ENCODE data around the gene ULBP2. TPM values are rescaled to one million over a fixed set of nuclear protein-coding genes. Genes with fewer than 3 reads are reported as not detected.
"Not testable (repeated sequence)": the region's sequence is repeated elsewhere in the genome, so short reads cannot be mapped to it uniquely, and the experiment has no call there.

Gene ULBP2
- total RNA-seq, 1 donor from 2014 or later: 0.14 TPM

DNA sequence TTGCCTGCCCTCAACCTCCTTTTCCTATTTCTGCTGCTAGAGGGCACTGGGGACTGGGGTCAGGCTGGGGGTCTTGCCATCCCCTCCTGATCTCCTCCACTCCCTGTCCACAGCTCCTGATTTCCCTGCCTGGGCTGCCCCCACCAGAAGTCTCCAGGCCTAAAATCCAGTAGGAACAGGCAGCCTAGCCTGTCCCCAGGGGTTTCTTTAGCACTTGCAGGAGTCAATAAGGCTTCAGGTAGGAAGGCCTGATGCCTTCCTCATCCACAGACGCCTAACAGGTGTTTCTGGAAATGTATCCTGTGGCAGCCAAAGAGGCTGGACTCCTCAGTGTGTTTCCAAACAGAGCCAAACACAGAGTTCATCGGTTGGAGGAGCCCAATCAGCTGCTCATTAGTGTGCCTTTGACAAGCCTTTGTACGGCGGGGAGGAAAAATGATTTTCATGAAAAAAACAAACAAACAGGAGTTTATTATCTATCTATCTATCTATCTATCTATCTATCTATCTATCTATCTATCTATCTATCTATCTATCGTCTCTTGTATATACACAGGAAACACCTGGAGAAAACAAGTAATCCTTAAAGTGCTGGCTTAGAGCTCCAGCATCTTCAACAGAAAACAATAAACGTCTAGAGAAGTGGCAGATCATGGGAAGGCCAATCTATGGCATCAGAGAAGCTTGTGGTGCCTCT, 40.2 kb upstream of the ULBP2 start:
- H3K4me1 Mint-ChIP-seq (ENCODE audit: low read depth): peaks cover 4% of the 10 kb centered on the region
- DNase-seq (ENCODE audit: low spot score): no peak
- no peaks in the 10 kb centered on the region for H3K9me3 Mint-ChIP-seq
- intact Hi-C loops (cut with micrococcal nuclease): no loop called here
- H3K27me3 Mint-ChIP-seq (ENCODE audit: low read depth): peaks cover 17% of the 10 kb centered on the region
- no peak overlapping the region for H3K4me3 Mint-ChIP-seq (ENCODE audit: low read depth)
- H3K27ac Mint-ChIP-seq: no peak overlapping the region
- H3K36me3 Mint-ChIP-seq (ENCODE audit: low read depth): no peaks in the 10 kb centered on the region

- H3K4me3 Mint-ChIP-seq (ENCODE audit: low read depth): no peak overlapping the region
These were observed 37.7 kb upstream of the ULBP2 start for GRCh38 chr6:149903938-149904611.

DNA sequence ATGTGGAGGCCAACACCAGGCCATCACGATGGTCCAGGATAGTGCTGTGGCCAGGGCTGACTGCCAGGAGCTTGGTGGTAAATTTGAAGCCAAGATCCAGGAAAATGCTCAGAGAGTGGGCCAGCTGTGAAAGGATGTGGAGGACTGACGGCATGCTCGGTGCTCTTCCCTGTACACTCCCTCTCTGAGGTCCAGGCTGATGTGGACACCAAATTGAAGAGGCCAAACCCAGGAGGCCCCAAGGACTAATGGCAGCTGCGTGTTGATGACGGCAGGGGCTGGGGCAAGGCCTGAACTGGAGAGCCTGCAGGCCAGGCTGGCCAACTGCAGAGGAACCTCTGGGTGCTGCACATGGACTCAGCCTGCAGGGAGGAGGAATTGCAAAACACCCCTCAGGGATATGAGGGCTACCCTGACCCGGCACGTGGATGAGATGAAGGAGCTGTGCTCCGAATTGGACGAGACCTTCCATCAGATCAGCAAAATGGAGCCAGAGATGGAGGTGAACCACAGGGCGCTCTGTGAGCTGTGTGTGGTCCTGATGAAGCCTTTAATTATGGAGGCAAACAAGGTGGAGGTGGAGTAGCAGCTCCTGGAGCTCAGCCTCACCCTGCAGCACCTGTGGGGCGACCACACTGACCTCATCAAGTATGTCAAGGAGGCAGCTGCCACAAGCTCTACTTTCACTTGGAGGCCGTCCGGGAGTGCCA, 37.0 kb upstream of the ULBP2 start:
- Mint-ChIP-seq H3K4me3 (ENCODE audit: low read depth) (no peak overlapping the region), H3K27me3 (ENCODE audit: low read depth) (peaks cover 14% of the 10 kb centered on the region), H3K9me3 (peaks cover 9% of the 10 kb centered on the region), H3K4me1 (ENCODE audit: low read depth) (no peaks in the 10 kb centered on the region), H3K36me3 (ENCODE audit: low read depth) (no peaks in the 10 kb centered on the region), H3K27ac (no peak overlapping the region)
- intact Hi-C loops (cut with micrococcal nuclease): no loop called here
- DNase-seq (ENCODE audit: low spot score): no peak

More at GRCh38 chr6:149903938-149904611, 37.7 kb upstream of the ULBP2 start:
- no peak overlapping the region for H3K27ac Mint-ChIP-seq
- H3K4me1 Mint-ChIP-seq (ENCODE audit: low read depth): no peaks in the 10 kb centered on the region
- peaks cover 9% of the 10 kb centered on the region for H3K9me3 Mint-ChIP-seq
- no peaks in the 10 kb centered on the region for H3K36me3 Mint-ChIP-seq (ENCODE audit: low read depth)
- DNase-seq (ENCODE audit: low spot score): no peak
- intact Hi-C loops (cut with micrococcal nuclease): no loop called here
- H3K27me3 Mint-ChIP-seq (ENCODE audit: low read depth): peaks cover 14% of the 10 kb centered on the region

DNA sequence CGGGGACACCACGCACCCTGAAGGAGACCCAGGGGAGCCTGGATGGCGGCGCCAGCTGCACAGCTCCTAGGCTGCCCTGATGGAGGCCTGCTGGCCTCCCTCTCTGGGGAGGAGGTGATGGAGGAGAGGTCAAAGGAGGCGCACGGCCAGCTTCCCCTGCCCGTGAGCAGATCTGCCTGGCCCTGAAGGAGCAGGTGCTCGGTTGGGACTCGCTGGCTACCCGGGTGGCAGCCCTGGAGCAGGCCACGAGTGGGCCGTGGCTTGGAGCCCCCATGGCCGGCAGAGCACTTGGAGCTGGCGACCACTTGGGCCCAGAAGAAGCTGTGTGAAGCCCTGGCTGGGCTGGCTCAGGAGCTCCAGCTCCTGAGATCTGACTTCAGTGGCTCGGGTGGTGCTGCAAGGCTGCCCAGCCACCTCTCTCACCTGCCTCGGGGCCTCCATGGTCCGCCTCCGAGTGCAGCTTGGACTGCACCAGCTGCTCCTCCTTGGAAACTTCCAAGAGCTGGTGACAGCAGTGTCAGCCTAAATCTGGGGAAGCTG, 36.4 kb upstream of the ULBP2 start:
- Mint-ChIP-seq H3K27me3 (ENCODE audit: low read depth) (peaks cover 16% of the 10 kb centered on the region), H3K27ac (no peak overlapping the region), H3K4me1 (ENCODE audit: low read depth) (no peaks in the 10 kb centered on the region), H3K4me3 (ENCODE audit: low read depth) (no peak overlapping the region), H3K9me3 (peaks cover 9% of the 10 kb centered on the region), H3K36me3 (ENCODE audit: low read depth) (no peaks in the 10 kb centered on the region)
- DNase-seq (ENCODE audit: low spot score): no peak
- intact Hi-C loops (cut with micrococcal nuclease): no loop called here

DNA sequence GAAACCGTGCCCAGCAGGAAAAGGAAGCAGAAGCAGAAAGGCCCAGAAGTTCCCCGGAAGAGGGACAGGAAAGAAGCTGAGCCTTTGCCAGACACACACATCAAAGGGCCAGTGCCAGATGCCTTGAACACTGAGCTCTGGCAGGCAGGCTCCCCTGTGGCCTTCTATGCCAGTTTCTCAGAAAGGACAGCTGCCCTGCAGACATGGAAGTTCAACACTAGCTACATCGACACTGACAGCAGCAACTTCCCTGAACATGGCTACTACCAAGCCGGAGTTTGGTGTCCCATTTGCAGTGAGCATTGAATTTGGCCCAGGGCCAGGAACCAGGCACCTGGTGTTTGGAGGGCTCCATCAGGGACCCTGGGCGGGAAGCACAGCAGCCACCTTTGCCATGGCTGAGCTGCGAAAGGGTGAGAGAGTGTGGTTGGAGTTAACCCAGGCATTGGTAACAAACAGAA, 35.9 kb upstream of the ULBP2 start:
- no peaks in the 10 kb centered on the region for H3K36me3 Mint-ChIP-seq (ENCODE audit: low read depth)
- intact Hi-C loops (cut with micrococcal nuclease): no loop called here

GRCh38 chr6:149906405-149906804, 35.4 kb upstream of the ULBP2 start:
- Mint-ChIP-seq H3K27me3 (ENCODE audit: low read depth) (peaks cover 19% of the 10 kb centered on the region), H3K36me3 (ENCODE audit: low read depth) (no peaks in the 10 kb centered on the region), H3K9me3 (peaks cover 9% of the 10 kb centered on the region), H3K4me1 (ENCODE audit: low read depth) (no peaks in the 10 kb centered on the region), H3K4me3 (ENCODE audit: low read depth) (no peak overlapping the region), H3K27ac (no peak overlapping the region)
- intact Hi-C loops (cut with micrococcal nuclease): no loop called here
- DNase-seq (ENCODE audit: low spot score): no peak

More for the DNA sequence above, 35.9 kb upstream of the ULBP2 start:
- H3K27me3 Mint-ChIP-seq (ENCODE audit: low read depth): peaks cover 17% of the 10 kb centered on the region
- H3K4me3 Mint-ChIP-seq (ENCODE audit: low read depth): no peak overlapping the region
- peaks cover 9% of the 10 kb centered on the region for H3K9me3 Mint-ChIP-seq
- H3K4me1 Mint-ChIP-seq (ENCODE audit: low read depth): no peaks in the 10 kb centered on the region
- no peak overlapping the region for H3K27ac Mint-ChIP-seq
- DNase-seq (ENCODE audit: low spot score): no peak

- Mint-ChIP-seq H3K27me3 (ENCODE audit: low read depth) (peaks cover 11% of the 10 kb centered on the region), H3K36me3 (ENCODE audit: low read depth) (no peaks in the 10 kb centered on the region), H3K4me1 (ENCODE audit: low read depth) (no peaks in the 10 kb centered on the region), H3K9me3 (peaks cover 9% of the 10 kb centered on the region), H3K4me3 (ENCODE audit: low read depth) (no peak overlapping the region), H3K27ac (no peak overlapping the region)
- DNase-seq (ENCODE audit: low spot score): no peak
- intact Hi-C loops (cut with micrococcal nuclease): no loop called here
These were observed 34.5 kb upstream of the ULBP2 start for GRCh38 chr6:149907317-149907716.

- H3K9me3 Mint-ChIP-seq; DNase-seq (ENCODE audit: low spot score); intact Hi-C loops (cut with micrococcal nuclease); H3K4me3 Mint-ChIP-seq (ENCODE audit: low read depth); H3K36me3 Mint-ChIP-seq (ENCODE audit: low read depth); H3K27ac Mint-ChIP-seq; H3K4me1 Mint-ChIP-seq (ENCODE audit: low read depth): not testable (repeated sequence)
- H3K27me3 Mint-ChIP-seq (ENCODE audit: low read depth): peaks cover 17% of the 10 kb centered on the region
These were observed 33.3 kb upstream of the ULBP2 start for GRCh38 chr6:149908480-149908879.

- peaks cover 9% of the 10 kb centered on the region for H3K9me3 Mint-ChIP-seq
- no peak overlapping the region for H3K4me3 Mint-ChIP-seq (ENCODE audit: low read depth)
- no peaks in the 10 kb centered on the region for H3K36me3 Mint-ChIP-seq (ENCODE audit: low read depth)
- no peaks in the 10 kb centered on the region for H3K4me1 Mint-ChIP-seq (ENCODE audit: low read depth)
- no peak overlapping the region for H3K27ac Mint-ChIP-seq
- DNase-seq (ENCODE audit: low spot score): no peak
- intact Hi-C loops (cut with micrococcal nuclease): no loop called here
- peaks cover 25% of the 10 kb centered on the region for H3K27me3 Mint-ChIP-seq (ENCODE audit: low read depth)
These were observed 31.9 kb upstream of the ULBP2 start for GRCh38 chr6:149909701-149910470.

- H3K4me3 Mint-ChIP-seq (ENCODE audit: low read depth): no peak overlapping the region
- no peak for DNase-seq (ENCODE audit: low spot score)
- no peaks in the 10 kb centered on the region for H3K4me1 Mint-ChIP-seq (ENCODE audit: low read depth)
- H3K27me3 Mint-ChIP-seq (ENCODE audit: low read depth): peaks cover 25% of the 10 kb centered on the region
- no peaks in the 10 kb centered on the region for H3K36me3 Mint-ChIP-seq (ENCODE audit: low read depth)
- intact Hi-C loops (cut with micrococcal nuclease): no loop called here
- H3K27ac Mint-ChIP-seq: no peak overlapping the region
- peaks cover 9% of the 10 kb centered on the region for H3K9me3 Mint-ChIP-seq
These were observed 31.1 kb upstream of the ULBP2 start for GRCh38 chr6:149910721-149911151.

GRCh38 chr6:149912680-149913079, 29.1 kb upstream of the ULBP2 start:
- intact Hi-C loops (cut with micrococcal nuclease); H3K9me3 Mint-ChIP-seq; H3K27ac Mint-ChIP-seq; H3K36me3 Mint-ChIP-seq (ENCODE audit: low read depth); H3K4me1 Mint-ChIP-seq (ENCODE audit: low read depth); H3K4me3 Mint-ChIP-seq (ENCODE audit: low read depth); DNase-seq (ENCODE audit: low spot score): not testable (repeated sequence)
- H3K27me3 Mint-ChIP-seq (ENCODE audit: low read depth): peaks cover 25% of the 10 kb centered on the region

GRCh38 chr6:149913085-149913484, 28.7 kb upstream of the ULBP2 start:
- no peak for DNase-seq (ENCODE audit: low spot score)
- Mint-ChIP-seq H3K27me3 (ENCODE audit: low read depth) (peaks cover 25% of the 10 kb centered on the region), H3K4me3 (ENCODE audit: low read depth) (no peak overlapping the region)

More at GRCh38 chr6:149913085-149913484, 28.7 kb upstream of the ULBP2 start:
- Mint-ChIP-seq H3K27ac (no peak overlapping the region), H3K9me3 (peaks cover 5% of the 10 kb centered on the region), H3K4me1 (ENCODE audit: low read depth) (no peaks in the 10 kb centered on the region), H3K36me3 (ENCODE audit: low read depth) (no peaks in the 10 kb centered on the region)
- intact Hi-C loops (cut with micrococcal nuclease): no loop called here
